Kidney capillary endothelial cell (primary cell): ENCODE measurements around the gene TTPAL.

Experiments
- DNase-seq: peaks from one replicate; pipeline ENCODE4 v3.0.0-alpha.2; 2018; ENCODE audit warnings: low spot score

Gene TTPAL

GRCh38 chr20:44497761-44498160, 22.1 kb downstream of the TTPAL start:
- no peak for DNase-seq

- no peak for DNase-seq
These were observed 24.5 kb downstream of the TTPAL start for GRCh38 chr20:44500221-44500620.

GRCh38 chr20:44501448-44501847, 25.8 kb downstream of the TTPAL start:
- DNase-seq, result no peak

- DNase-seq, result no peak
These were observed 27.3 kb downstream of the TTPAL start for GRCh38 chr20:44502968-44503367.

- DNase-seq, result no peak
These were observed 29.0 kb downstream of the TTPAL start for GRCh38 chr20:44504402-44505307.

GRCh38 chr20:44509762-44510161, 34.1 kb downstream of the TTPAL start:
- no peak for DNase-seq

GRCh38 chr20:44513871-44514270, 38.2 kb downstream of the TTPAL start:
- DNase-seq, result no peak

- no peak for DNase-seq
These were observed 40.8 kb downstream of the TTPAL start for GRCh38 chr20:44516491-44516890.

GRCh38 chr20:44517454-44517853, 41.8 kb downstream of the TTPAL start:
- no peak for DNase-seq

- DNase-seq, result no peak
These were observed 42.6 kb downstream of the TTPAL start for GRCh38 chr20:44518248-44518647.

GRCh38 chr20:44520881-44521280, 45.2 kb downstream of the TTPAL start:
- no peak for DNase-seq

GRCh38 chr20:44521484-44522481, 46.1 kb downstream of the TTPAL start, which contains the start of gene SERINC3:
TSS of gene SERINC3 (minus strand) at chr20:44522070. CDS start at chr20:44521951, 119 bp downstream.
- DNase-seq, result peak; percentile 92

GRCh38 chr20:44522841-44523240, 47.2 kb downstream of the TTPAL start:
- DNase-seq, result no peak

- no peak for DNase-seq
These were observed 48.1 kb downstream of the TTPAL start for GRCh38 chr20:44523746-44524145.

- peak; percentile 38 for DNase-seq
These were observed 50.5 kb downstream of the TTPAL start for GRCh38 chr20:44526129-44526528.

GRCh38 chr20:44527716-44528199, 52.1 kb downstream of the TTPAL start:
- no peak for DNase-seq

- no peak for DNase-seq
These were observed 52.6 kb downstream of the TTPAL start for GRCh38 chr20:44528309-44528708.

GRCh38 chr20:44532259-44532980, 56.7 kb downstream of the TTPAL start:
- DNase-seq, result no peak

GRCh38 chr20:44532981-44533331, 57.3 kb downstream of the TTPAL start:
- DNase-seq, result peak; percentile 41

- no peak for DNase-seq
These were observed 58.3 kb downstream of the TTPAL start for GRCh38 chr20:44533928-44534327.

- no peak for DNase-seq
These were observed 60.5 kb downstream of the TTPAL start for GRCh38 chr20:44536175-44536574.

GRCh38 chr20:44537993-44538392, 62.3 kb downstream of the TTPAL start:
- no peak for DNase-seq
